Spleen (tissue), 7 donors: Measurements from ENCODE around the gene CALN1.

ENCODE experiments used
- CTCF ChIP-seq, 11 experiments: fragments of 200-600 bp in 7 of 11; fragments of 450-650 bp in 4 of 11; sonication (generic) in 4 of 11; IDR thresholded peaks in 8 of 11; conservative IDR thresholded peaks in 3 of 11; 1 replicate in 7 of 11; 2 replicates in 4 of 11; pipeline versions ENCODE4 v1.4.0 to v1.8.0; 2016 to 2021; ENCODE audit warnings: antibody characterized with exemption in 11 of 11, inconsistent platforms in 4 of 11, mild to moderate bottlenecking in 1 of 11
- POLR2AphosphoS5 ChIP-seq, 3 donors: sonication (generic); formaldehyde crosslinking; IDR thresholded peaks; one replicate each; pipeline ENCODE4 v1.5.1; 2017; ENCODE audit warnings: antibody characterized with exemption in 3 of 3
- donor health status: DM: no; HTN: no; CAD: no; lungs with moderate emphysema.
- donor health status: DM: no; HTN: no; CAD: no.
- donor health status: DM: no; HTN: no; CAD: no.

GRCh38 chr7:72445075-72445474 lies 32.9 kb upstream of the CALN1 start:
- no peak for TF ChIP-seq POLR2AphosphoS5 (IDR thresholded peaks at IDR 0.05)
- TF ChIP-seq CTCF (IDR thresholded peaks at IDR 0.05 in 8 of 11, conservative IDR thresholded peaks at IDR 0.05 in 3 of 11): no peak
